ENCODE results near the gene TEX54.

- TF ChIP-seq GABPA (IDR thresholded peaks at IDR 0.05 in 1 of 2, conservative IDR thresholded peaks at IDR 0.05 in 1 of 2), result no peak
- TF ChIP-seq, protein P1, sequence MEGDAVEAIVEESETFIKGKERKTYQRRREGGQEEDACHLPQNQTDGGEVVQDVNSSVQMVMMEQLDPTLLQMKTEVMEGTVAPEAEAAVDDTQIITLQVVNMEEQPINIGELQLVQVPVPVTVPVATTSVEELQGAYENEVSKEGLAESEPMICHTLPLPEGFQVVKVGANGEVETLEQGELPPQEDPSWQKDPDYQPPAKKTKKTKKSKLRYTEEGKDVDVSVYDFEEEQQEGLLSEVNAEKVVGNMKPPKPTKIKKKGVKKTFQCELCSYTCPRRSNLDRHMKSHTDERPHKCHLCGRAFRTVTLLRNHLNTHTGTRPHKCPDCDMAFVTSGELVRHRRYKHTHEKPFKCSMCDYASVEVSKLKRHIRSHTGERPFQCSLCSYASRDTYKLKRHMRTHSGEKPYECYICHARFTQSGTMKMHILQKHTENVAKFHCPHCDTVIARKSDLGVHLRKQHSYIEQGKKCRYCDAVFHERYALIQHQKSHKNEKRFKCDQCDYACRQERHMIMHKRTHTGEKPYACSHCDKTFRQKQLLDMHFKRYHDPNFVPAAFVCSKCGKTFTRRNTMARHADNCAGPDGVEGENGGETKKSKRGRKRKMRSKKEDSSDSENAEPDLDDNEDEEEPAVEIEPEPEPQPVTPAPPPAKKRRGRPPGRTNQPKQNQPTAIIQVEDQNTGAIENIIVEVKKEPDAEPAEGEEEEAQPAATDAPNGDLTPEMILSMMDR (IDR thresholded peaks at IDR 0.05; ENCODE audit: low read depth, low read length, missing input control), result no peak
These were observed 40.5 kb downstream of the TEX54 start for GRCh38 chr11:62792202-62792575.
